ENCODE results near the gene LRRC8B. TPM values are rescaled to one million over a fixed set of nuclear protein-coding genes. Genes with fewer than 3 reads are reported as not detected.

Gene LRRC8B
- total RNA-seq, 1 donor from 2014 or later: 6.4 TPM

DNA sequence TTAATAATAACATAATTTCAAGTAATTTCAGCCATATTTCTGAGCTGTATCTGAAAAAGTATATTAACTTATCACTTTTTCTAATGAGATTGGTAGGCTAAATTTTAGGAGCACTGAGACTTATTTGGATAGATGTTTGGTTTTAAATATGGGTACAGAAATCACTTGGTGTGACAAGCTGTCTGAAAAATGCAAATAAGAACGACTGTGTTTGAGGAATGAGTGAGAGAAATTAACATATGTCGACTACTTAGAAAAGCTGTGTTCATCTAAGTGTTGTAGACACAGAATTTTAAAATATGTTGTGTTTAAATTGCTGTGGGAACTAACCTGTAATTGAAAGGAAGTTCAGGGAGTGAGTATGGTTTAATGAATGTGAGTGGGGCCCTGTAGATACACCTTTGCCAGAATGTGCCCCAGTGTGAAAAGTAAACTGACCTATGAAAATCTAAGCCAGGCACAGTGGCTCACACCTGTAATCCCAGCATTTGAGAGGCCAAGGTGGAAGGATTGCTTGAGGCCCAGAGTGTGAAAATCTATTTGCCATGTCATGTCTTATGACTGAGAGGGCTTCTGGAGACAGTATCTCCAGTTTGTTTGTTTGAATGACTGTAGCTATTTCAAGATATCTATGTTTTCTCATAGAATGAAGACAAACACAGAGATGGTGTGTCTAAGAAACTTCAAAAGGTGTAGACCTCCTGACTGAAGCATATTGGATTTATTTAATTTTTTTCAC lies 54.5 kb downstream of the LRRC8B start:
- DNase-seq (ENCODE audit: low read depth) (no peak), FAIRE-seq (no peak)
- H3K27ac ChIP-seq (ENCODE audit: low read depth, low read length): no peak overlapping the region
- no peak overlapping the region for H3K9ac ChIP-seq (ENCODE audit: low read length)
- H3K36me3 Mint-ChIP-seq (ENCODE audit: low read depth, unreplicated experiment): peaks cover 4% of the 10 kb centered on the region
- H3K4me1 ChIP-seq (ENCODE audit: insufficient read depth, low read length): no peaks in the 10 kb centered on the region
- H3K36me3 ChIP-seq (ENCODE audit: insufficient read depth, low read length): no peaks in the 10 kb centered on the region
- H3K27me3 Mint-ChIP-seq (ENCODE audit: low read depth, unreplicated experiment): no peaks in the 10 kb centered on the region
- no peak overlapping the region for H2AFZ ChIP-seq (ENCODE audit: low read depth, low read length)
- H3K27ac Mint-ChIP-seq (ENCODE audit: unreplicated experiment): peak overlapping the region; percentile 19
- TF ChIP-seq CTCF (IDR thresholded peaks at IDR 0.05; ENCODE audit: insufficient read depth, low read depth, low read length) (no peak), EZH2 (IDR thresholded peaks at IDR 0.05; ENCODE audit: insufficient read depth, low read length) (no peak)
- H3K4me1 Mint-ChIP-seq (ENCODE audit: low read depth, unreplicated experiment): no peaks in the 10 kb centered on the region
- H3K27me3 ChIP-seq (ENCODE audit: insufficient read depth, low read length): no peaks in the 10 kb centered on the region
- H3K9me3 ChIP-seq (ENCODE audit: insufficient read depth, low read depth, low read length): no peaks in the 10 kb centered on the region
- no peak overlapping the region for H3K4me3 ChIP-seq (ENCODE audit: insufficient read depth, low read depth, low read length)
- no peaks in the 10 kb centered on the region for H3K9me3 Mint-ChIP-seq (ENCODE audit: unreplicated experiment)
- H4K20me1 ChIP-seq (ENCODE audit: insufficient read depth, low read length): no peaks in the 10 kb centered on the region
- H3K79me2 ChIP-seq (ENCODE audit: insufficient read depth, low read length): no peaks in the 10 kb centered on the region
- no peak overlapping the region for H3K4me3 Mint-ChIP-seq (ENCODE audit: unreplicated experiment)
- H3K4me2 ChIP-seq (ENCODE audit: low read length): no peak overlapping the region

GRCh38 chr1:89580036-89580435 lies 55.4 kb downstream of the LRRC8B start:
- TF ChIP-seq EZH2 (IDR thresholded peaks at IDR 0.05; ENCODE audit: insufficient read depth, low read length) (no peak), CTCF (IDR thresholded peaks at IDR 0.05; ENCODE audit: insufficient read depth, low read depth, low read length) (no peak)
- no peak overlapping the region for H3K4me3 Mint-ChIP-seq (ENCODE audit: unreplicated experiment)
- FAIRE-seq: no peak
- H3K36me3 ChIP-seq (ENCODE audit: insufficient read depth, low read length): no peaks in the 10 kb centered on the region
- no peak overlapping the region for H3K27ac ChIP-seq (ENCODE audit: low read depth, low read length)
- H3K4me3 ChIP-seq (ENCODE audit: insufficient read depth, low read depth, low read length): no peak overlapping the region
- peaks cover 2% of the 10 kb centered on the region for H3K36me3 Mint-ChIP-seq (ENCODE audit: low read depth, unreplicated experiment)
- H3K9me3 ChIP-seq (ENCODE audit: insufficient read depth, low read depth, low read length): no peaks in the 10 kb centered on the region
- no peaks in the 10 kb centered on the region for H3K79me2 ChIP-seq (ENCODE audit: insufficient read depth, low read length)
- DNase-seq (ENCODE audit: low read depth): no peak
- H3K4me2 ChIP-seq (ENCODE audit: low read length): no peak overlapping the region
- H3K27ac Mint-ChIP-seq (ENCODE audit: unreplicated experiment): no peak overlapping the region
- H3K4me1 Mint-ChIP-seq (ENCODE audit: low read depth, unreplicated experiment): no peaks in the 10 kb centered on the region
- no peak overlapping the region for H2AFZ ChIP-seq (ENCODE audit: low read depth, low read length)
- H3K27me3 Mint-ChIP-seq (ENCODE audit: low read depth, unreplicated experiment): no peaks in the 10 kb centered on the region
- no peaks in the 10 kb centered on the region for H3K4me1 ChIP-seq (ENCODE audit: insufficient read depth, low read length)
- no peaks in the 10 kb centered on the region for H3K27me3 ChIP-seq (ENCODE audit: insufficient read depth, low read length)
- H3K9ac ChIP-seq (ENCODE audit: low read length): no peak overlapping the region
- no peaks in the 10 kb centered on the region for H3K9me3 Mint-ChIP-seq (ENCODE audit: unreplicated experiment)
- H4K20me1 ChIP-seq (ENCODE audit: insufficient read depth, low read length): no peaks in the 10 kb centered on the region

DNA sequence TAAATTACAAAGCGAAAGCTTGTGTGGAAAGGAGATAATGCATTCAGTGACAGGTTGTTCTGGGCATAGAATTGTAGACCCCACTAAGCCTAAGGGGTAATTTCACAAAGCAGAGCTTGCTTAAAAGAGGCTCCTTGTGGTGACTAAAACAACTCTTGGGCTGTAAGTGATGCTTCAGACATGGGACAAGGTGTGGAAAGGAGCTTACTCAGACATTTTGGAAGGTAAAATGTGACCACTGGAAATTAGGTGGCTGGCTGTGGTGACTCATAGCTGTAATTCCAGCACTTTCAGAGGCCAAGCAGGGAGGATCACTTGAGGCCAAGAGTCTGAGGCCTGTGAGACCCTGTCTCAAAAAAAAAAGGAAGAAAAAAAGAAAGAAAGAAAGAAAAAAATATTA lies 57.2 kb downstream of the LRRC8B start:
- Histone ChIP-seq H4K20me1 (ENCODE audit: insufficient read depth, low read length) (no peaks in the 10 kb centered on the region), H3K79me2 (ENCODE audit: insufficient read depth, low read length) (no peaks in the 10 kb centered on the region), H3K4me2 (ENCODE audit: low read length) (no peak overlapping the region), H3K36me3 (ENCODE audit: insufficient read depth, low read length) (no peaks in the 10 kb centered on the region), H3K27me3 (ENCODE audit: insufficient read depth, low read length) (no peaks in the 10 kb centered on the region), H3K9ac (ENCODE audit: low read length) (no peak overlapping the region), H3K27ac (ENCODE audit: low read depth, low read length) (no peak overlapping the region), H3K4me1 (ENCODE audit: insufficient read depth, low read length) (no peaks in the 10 kb centered on the region), H3K9me3 (ENCODE audit: insufficient read depth, low read depth, low read length) (no peaks in the 10 kb centered on the region), H3K4me3 (ENCODE audit: insufficient read depth, low read depth, low read length) (no peak overlapping the region), H2AFZ (ENCODE audit: low read depth, low read length) (no peak overlapping the region)
- Mint-ChIP-seq H3K4me3 (ENCODE audit: unreplicated experiment) (no peak overlapping the region), H3K27me3 (ENCODE audit: low read depth, unreplicated experiment) (no peaks in the 10 kb centered on the region), H3K4me1 (ENCODE audit: low read depth, unreplicated experiment) (no peaks in the 10 kb centered on the region), H3K36me3 (ENCODE audit: low read depth, unreplicated experiment) (peaks cover 2% of the 10 kb centered on the region), H3K27ac (ENCODE audit: unreplicated experiment) (no peak overlapping the region), H3K9me3 (ENCODE audit: unreplicated experiment) (no peaks in the 10 kb centered on the region)
- FAIRE-seq (no peak), DNase-seq (ENCODE audit: low read depth) (no peak)
- no peak for TF ChIP-seq CTCF (IDR thresholded peaks at IDR 0.05; ENCODE audit: insufficient read depth, low read depth, low read length)
- TF ChIP-seq EZH2 (IDR thresholded peaks at IDR 0.05; ENCODE audit: insufficient read depth, low read length): no peak

All from astrocyte (in vitro differentiated cells and primary cell).